Prostate gland (tissue), 2 donors: ENCODE results near the gene KANSL3.

Experiments
- CTCF ChIP-seq, 4 experiments: fragments of 200-600 bp in 2 of 4; fragments of 450-650 bp in 2 of 4; sonication (generic) in 2 of 4; IDR thresholded peaks; 1 replicate in 3 of 4; 2 replicates in 1 of 4; pipeline ENCODE4 v1.5.1; 2016 to 2019; ENCODE audit warnings: antibody characterized with exemption in 4 of 4, mild to moderate bottlenecking in 2 of 4, moderate library complexity in 2 of 4
- POLR2A ChIP-seq: fragments of 450-650 bp; IDR thresholded peaks from one replicate; pipeline ENCODE4 v1.6.1; 2016; ENCODE audit warnings: antibody characterized with exemption, mild to moderate bottlenecking

DNA sequence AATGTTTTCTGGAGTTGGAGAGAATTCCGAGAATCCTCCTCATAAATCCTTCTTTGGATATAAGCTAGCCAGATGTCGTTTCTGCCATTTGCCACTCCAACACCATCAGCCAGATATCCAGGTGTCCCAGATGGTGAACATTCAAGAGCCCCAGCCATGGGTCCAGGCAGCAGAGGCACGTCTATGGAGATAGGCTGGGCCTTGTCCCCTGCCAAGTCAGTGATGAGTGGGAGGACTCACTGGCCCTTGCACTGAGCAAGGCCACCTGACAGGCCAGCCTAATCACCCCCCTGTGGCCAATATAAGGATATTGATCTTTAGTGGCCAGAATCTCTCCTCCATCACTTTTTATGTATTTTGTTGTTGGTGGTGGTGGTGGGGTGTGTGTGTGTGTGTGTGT lies 73.5 kb downstream of the KANSL3 start:
- no peak for TF ChIP-seq POLR2A
- TF ChIP-seq CTCF (IDR thresholded peaks at IDR 0.05) = no peak
